Measurements from ENCODE around the gene WDFY4.

The WDFY4 gene

GRCh38 chr10:48751730-48752129 lies 67.1 kb downstream of the WDFY4 start:
- no peak for DNase-seq

GRCh38 chr10:48758411-48758810 lies 73.7 kb downstream of the WDFY4 start:
- DNase-seq: no peak

- no peak for DNase-seq
Observed at GRCh38 chr10:48759113-48759901, 74.6 kb downstream of the WDFY4 start.

GRCh38 chr10:48760983-48761382 lies 76.3 kb downstream of the WDFY4 start:
- DNase-seq: no peak

GRCh38 chr10:48762064-48763042 lies 77.7 kb downstream of the WDFY4 start:
- DNase-seq: no peak

GRCh38 chr10:48763403-48763965 lies 78.8 kb downstream of the WDFY4 start:
- no peak for DNase-seq

GRCh38 chr10:48764486-48764885 lies 79.8 kb downstream of the WDFY4 start:
- DNase-seq: no peak

GRCh38 chr10:48765039-48765438 lies 80.4 kb downstream of the WDFY4 start:
- DNase-seq: no peak

- DNase-seq: no peak
Observed at GRCh38 chr10:48765527-48765926, 80.9 kb downstream of the WDFY4 start.

- DNase-seq: no peak
Observed at GRCh38 chr10:48767373-48768143, 82.9 kb downstream of the WDFY4 start.

GRCh38 chr10:48768144-48768766 lies 83.6 kb downstream of the WDFY4 start:
- no peak for DNase-seq

GRCh38 chr10:48768926-48769325 lies 84.3 kb downstream of the WDFY4 start:
- no peak for DNase-seq

- DNase-seq: no peak
Observed at GRCh38 chr10:48769706-48770435, 85.2 kb downstream of the WDFY4 start.

- DNase-seq: no peak
Observed at GRCh38 chr10:48770561-48771089, 86.0 kb downstream of the WDFY4 start.

- no peak for DNase-seq
Observed at GRCh38 chr10:48771234-48771633, 86.6 kb downstream of the WDFY4 start.

GRCh38 chr10:48772059-48772458 lies 87.4 kb downstream of the WDFY4 start:
- no peak for DNase-seq

- DNase-seq: no peak
Observed at GRCh38 chr10:48773580-48773979, 88.9 kb downstream of the WDFY4 start.

- no peak for DNase-seq
Observed at GRCh38 chr10:48774416-48775205, 89.9 kb downstream of the WDFY4 start.

- DNase-seq: no peak
Observed at GRCh38 chr10:48775206-48775517, 90.5 kb downstream of the WDFY4 start.

- DNase-seq: no peak
Observed at GRCh38 chr10:48776005-48776522, 91.4 kb downstream of the WDFY4 start.

Measured in activated CD8-positive, alpha-beta memory T cell treated with anti-CD3 and anti-CD28 coated beads for 24 hours (primary cell).